Peyer's patch (tissue), 4 donors: ENCODE measurements around the gene MAGI2. TPM values are rescaled to one million over a fixed set of nuclear protein-coding genes. Genes with fewer than 3 reads are reported as not detected.

ENCODE experiments used
- DNase-seq, 3 donors: peaks; one replicate each; pipeline ENCODE4 v3.0.0-alpha.2; 2017 to 2019
- H3K27ac ChIP-seq, 4 donors: fragments of 200-600 bp; sonication (generic); one replicate each; pipeline ENCODE4 v1.5.1; 2016 to 2019
- H3K27me3 ChIP-seq, 2 donors: fragments of 200-600 bp; sonication (generic); one replicate each; pipeline ENCODE4 v1.5.1; 2019
- H3K36me3 ChIP-seq, 3 donors: fragments of 200-600 bp; sonication (generic); one replicate each; pipeline ENCODE4 v1.5.1; 2016 to 2019
- H3K4me1 ChIP-seq, 4 donors: fragments of 200-600 bp; sonication (generic); one replicate each; pipeline ENCODE4 v1.5.1; 2016 to 2019
- H3K4me3 ChIP-seq, 4 donors: fragments of 200-600 bp; sonication (generic); 1 replicate in 3 of 4; 2 replicates in 1 of 4; pipeline ENCODE4 v1.5.1; 2016 to 2019; ENCODE audit warnings: mild to moderate bottlenecking in 1 of 4
- H3K9me3 ChIP-seq, 4 donors: fragments of 200-600 bp; sonication (generic); one replicate each; pipeline ENCODE4 v1.5.1; 2016 to 2019; ENCODE audit warnings: mild to moderate bottlenecking in 1 of 4
- CTCF ChIP-seq, 6 experiments: fragments of 450-650 bp in 4 of 6; fragments of 200-600 bp in 2 of 6; sonication (generic) in 1 of 6; IDR thresholded peaks; one replicate each; pipeline ENCODE4 v1.5.1; 2017 to 2019; ENCODE audit warnings: antibody characterized with exemption in 6 of 6, mild to moderate bottlenecking in 3 of 6, moderate library complexity in 1 of 6
- POLR2A ChIP-seq, 2 donors: fragments of 450-650 bp; IDR thresholded peaks; one replicate each; pipeline ENCODE4 v1.5.1; 2017; ENCODE audit warnings: antibody characterized with exemption in 2 of 2, mild to moderate bottlenecking in 2 of 2, moderate library complexity in 2 of 2
- total RNA-seq, 4 donors: library from RNA; depleted of rRNA; stranded (reverse); fragments of >200 nt; gene quantifications; one replicate each; pipeline ENCODE4 v1.1.0, GENCODE V29; 2016

The MAGI2 gene
- total RNA-seq, 4 donors from 2014 or later = 1.6 to 12.4 (median 2.8) TPM

DNA sequence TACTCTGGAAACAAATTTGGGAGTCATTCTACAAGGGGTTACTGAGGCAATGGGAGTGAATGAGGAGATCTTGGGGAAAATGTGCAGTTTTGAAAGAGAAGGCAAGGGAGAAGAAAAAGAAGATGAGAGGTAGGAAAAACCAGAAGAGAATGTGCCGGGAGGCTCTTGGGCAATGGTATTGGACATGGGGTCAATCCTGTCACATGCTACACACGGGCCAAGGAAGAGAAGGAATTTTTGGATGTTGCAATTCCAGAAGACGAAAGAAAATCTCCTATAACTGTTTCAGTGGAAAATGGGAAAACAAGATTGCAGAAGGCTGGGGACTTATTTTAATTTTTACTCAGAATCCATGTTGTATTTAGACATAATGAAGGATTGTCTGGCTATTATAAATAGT, 1039.9 kb downstream of the MAGI2 start:
- TF ChIP-seq CTCF (IDR thresholded peaks at IDR 0.05) (no peak), POLR2A (IDR thresholded peaks at IDR 0.05) (no peak)
- H3K27ac ChIP-seq = no peak overlapping the region
- H3K4me3 ChIP-seq = no peak overlapping the region
- DNase-seq = no peak
- no peaks in the 10 kb centered on the region for H3K4me1 ChIP-seq
- no peaks in the 10 kb centered on the region for H3K27me3 ChIP-seq
- H3K9me3 ChIP-seq = no peaks in the 10 kb centered on the region
- H3K36me3 ChIP-seq = no peaks in the 10 kb centered on the region

DNA sequence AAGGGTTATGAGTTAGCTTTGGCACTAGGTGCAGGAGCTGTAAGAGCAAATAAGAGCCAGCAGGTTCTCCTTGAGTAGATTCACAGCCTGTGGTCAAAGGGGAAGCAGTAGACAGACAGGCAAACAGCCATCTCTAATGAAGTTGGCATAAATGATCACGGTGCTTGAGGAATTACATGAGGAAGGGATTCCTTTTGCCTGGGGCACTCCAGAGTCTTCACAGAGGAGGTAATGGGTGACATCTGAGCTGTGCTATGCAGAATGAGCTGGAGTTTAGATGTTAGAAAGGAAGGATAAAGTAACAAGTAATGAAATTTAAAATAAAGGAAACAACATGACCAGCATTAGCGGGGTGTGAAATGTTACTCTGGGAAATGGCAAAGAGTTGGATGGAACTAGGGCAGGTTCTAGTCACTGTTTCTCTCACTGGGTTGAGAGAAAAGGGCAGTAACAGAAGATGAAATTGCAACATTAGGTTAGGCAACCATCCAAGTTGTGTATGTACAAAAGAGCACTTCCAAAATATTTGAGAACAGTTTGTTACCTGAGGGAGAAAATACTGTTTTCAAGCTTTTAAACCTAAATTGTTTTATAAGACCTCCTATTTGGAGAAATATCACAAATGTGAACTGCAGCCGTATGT, 1041.1 kb downstream of the MAGI2 start:
- H3K27me3 ChIP-seq = no peaks in the 10 kb centered on the region
- H3K4me3 ChIP-seq = no peak overlapping the region
- H3K9me3 ChIP-seq = no peaks in the 10 kb centered on the region
- TF ChIP-seq POLR2A (IDR thresholded peaks at IDR 0.05) (no peak), CTCF (IDR thresholded peaks at IDR 0.05) (no peak)
- no peaks in the 10 kb centered on the region for H3K4me1 ChIP-seq
- DNase-seq = no peak
- H3K36me3 ChIP-seq = no peaks in the 10 kb centered on the region
- no peak overlapping the region for H3K27ac ChIP-seq

DNA sequence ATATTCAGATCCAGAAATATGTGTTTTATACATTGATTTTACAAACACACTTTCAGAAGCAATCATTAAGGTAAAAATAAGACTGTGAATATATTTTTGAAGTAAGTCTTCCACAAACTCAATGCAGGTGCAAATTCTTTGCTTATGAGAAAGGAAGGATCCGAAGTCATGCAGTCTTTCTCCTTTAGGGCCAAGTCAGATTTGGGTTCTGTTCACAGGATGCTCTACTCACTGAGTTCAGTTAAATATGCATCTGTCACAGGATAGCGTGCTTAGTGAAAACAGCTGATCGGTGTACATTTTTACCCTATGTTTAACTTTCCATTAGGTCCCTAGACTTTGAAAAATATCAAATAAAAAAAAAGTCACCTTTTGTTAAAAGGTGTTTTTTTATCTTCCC, 1046.4 kb downstream of the MAGI2 start:
- no peak for DNase-seq
- TF ChIP-seq POLR2A (IDR thresholded peaks at IDR 0.05) (no peak), CTCF (IDR thresholded peaks at IDR 0.05) (no peak)
- H3K4me1 ChIP-seq = no peaks in the 10 kb centered on the region
- no peak overlapping the region for H3K27ac ChIP-seq
- H3K4me3 ChIP-seq = no peak overlapping the region
- no peaks in the 10 kb centered on the region for H3K9me3 ChIP-seq
- no peaks in the 10 kb centered on the region for H3K27me3 ChIP-seq
- H3K36me3 ChIP-seq = no peaks in the 10 kb centered on the region

- Histone ChIP-seq H3K36me3 (no peaks in the 10 kb centered on the region), H3K27ac (no peak overlapping the region), H3K9me3 (no peaks in the 10 kb centered on the region), H3K27me3 (no peaks in the 10 kb centered on the region), H3K4me3 (no peak overlapping the region), H3K4me1 (no peaks in the 10 kb centered on the region)
- no peak for DNase-seq
- TF ChIP-seq POLR2A (IDR thresholded peaks at IDR 0.05) (no peak), CTCF (IDR thresholded peaks at IDR 0.05) (no peak)
These were observed 1046.9 kb downstream of the MAGI2 start for GRCh38 chr7:78406531-78406930.

DNA sequence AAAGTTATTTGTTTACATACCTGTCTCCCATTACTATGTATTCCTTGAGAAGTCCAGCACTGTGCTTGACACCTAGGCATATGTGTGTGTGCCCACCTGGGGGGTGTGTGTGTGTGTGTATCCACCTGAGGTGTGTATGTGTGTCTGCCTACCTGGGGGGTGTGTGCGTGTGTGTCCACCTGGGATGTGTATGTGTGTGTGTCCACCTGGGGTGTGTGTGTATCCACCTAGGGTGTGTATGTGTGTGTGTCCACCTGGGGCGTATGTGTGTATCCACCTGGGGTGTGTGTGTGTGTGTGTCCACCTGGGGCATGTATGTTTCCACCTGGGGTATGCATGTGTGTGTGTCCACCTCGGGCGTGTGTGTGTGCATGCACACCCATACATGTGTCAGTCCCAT, 1051.4 kb downstream of the MAGI2 start:
- no peak for TF ChIP-seq POLR2A (IDR thresholded peaks at IDR 0.05)
- no peak for TF ChIP-seq CTCF (IDR thresholded peaks at IDR 0.05)
- no peaks in the 10 kb centered on the region for H3K27me3 ChIP-seq
- DNase-seq = no peak
- no peaks in the 10 kb centered on the region for H3K9me3 ChIP-seq
- no peak overlapping the region for H3K27ac ChIP-seq
- H3K4me3 ChIP-seq = no peak overlapping the region
- H3K4me1 ChIP-seq = no peaks in the 10 kb centered on the region
- H3K36me3 ChIP-seq = no peaks in the 10 kb centered on the region

GRCh38 chr7:78400038-78400437, 1053.4 kb downstream of the MAGI2 start:
- Histone ChIP-seq H3K9me3 (no peaks in the 10 kb centered on the region), H3K27me3 (no peaks in the 10 kb centered on the region), H3K4me1 (no peaks in the 10 kb centered on the region), H3K27ac (no peak overlapping the region), H3K4me3 (no peak overlapping the region), H3K36me3 (no peaks in the 10 kb centered on the region)
- DNase-seq = no peak
- TF ChIP-seq CTCF (IDR thresholded peaks at IDR 0.05) = no peak
- TF ChIP-seq POLR2A (IDR thresholded peaks at IDR 0.05) = no peak
